SK-N-SH treated with all-trans-retinoic acid at 6 μM for 48 hours (cell line): ENCODE data around the gene DYNC1LI2.
A peak's percentile ranks its signal among the peaks of the same experiment; 100 is the strongest.
"Not testable (repeated sequence)": the region's sequence is repeated elsewhere in the genome, so short reads cannot be mapped to it uniquely, and the experiment has no call there.

Source experiments
- ATAC-seq: fragments of 200-7000 bp; cut with Tn5 transposase; 3 replicates; pipeline ENCODE4 v1.9.1; 2020; ENCODE audit warnings: mild to moderate bottlenecking, moderate library complexity
- BACH2 ChIP-seq: fragments of 250-450 bp; sonication (Bioruptor Pico); IDR thresholded peaks from 2 replicates; pipeline ENCODE4 v1.9.0; 2021; ENCODE audit warnings: mild to moderate bottlenecking, borderline replicate concordance
- CREB5 ChIP-seq: fragments of 250-450 bp; sonication (Bioruptor Pico); IDR thresholded peaks from 2 replicates; pipeline ENCODE4 v1.5.1; 2020; ENCODE audit warnings: low read depth, mild to moderate bottlenecking, moderate library complexity
- CSRNP3 ChIP-seq: fragments of 250-450 bp; sonication (Bioruptor Pico); IDR thresholded peaks from 2 replicates; pipeline ENCODE4 v1.5.1; 2021; ENCODE audit warnings: mild to moderate bottlenecking, moderate library complexity
- ESRRG ChIP-seq: fragments of 250-450 bp; sonication (Bioruptor Pico); IDR thresholded peaks from 2 replicates; pipeline ENCODE4 v1.6.1; 2021; ENCODE audit warnings: mild to moderate bottlenecking
- GLIS3 ChIP-seq: fragments of 250-450 bp; sonication (Bioruptor Pico); IDR thresholded peaks from 2 replicates; pipeline ENCODE4 v1.5.0; 2020; ENCODE audit warnings: mild to moderate bottlenecking, moderate library complexity
- ISL1 ChIP-seq: fragments of 250-450 bp; sonication (Bioruptor Pico); IDR thresholded peaks from 2 replicates; pipeline ENCODE4 v2.1.2; 2022; ENCODE audit warnings: mild to moderate bottlenecking, moderate library complexity
- OSR1 ChIP-seq: fragments of 250-450 bp; sonication (Bioruptor Pico); IDR thresholded peaks from 2 replicates; pipeline ENCODE4 v1.8.0; 2022; ENCODE audit warnings: moderate library complexity, mild to moderate bottlenecking, inconsistent platforms
- PATZ1 ChIP-seq: fragments of 250-450 bp; sonication (Bioruptor Pico); IDR thresholded peaks from 2 replicates; pipeline ENCODE4 v1.8.0; 2020; ENCODE audit warnings: mild to moderate bottlenecking, moderate library complexity, borderline replicate concordance
- RARB ChIP-seq: fragments of 250-450 bp; sonication (Bioruptor Pico); IDR thresholded peaks from 2 replicates; pipeline ENCODE4 v1.8.0; 2021; ENCODE audit warnings: mild to moderate bottlenecking, moderate library complexity
- SNAI2 ChIP-seq: fragments of 250-450 bp; sonication (Bioruptor Pico); IDR thresholded peaks from 2 replicates; pipeline ENCODE4 v1.5.0; 2020; ENCODE audit warnings: mild to moderate bottlenecking, moderate library complexity
- TCF4 ChIP-seq: fragments of 250-450 bp; sonication (Bioruptor Pico); IDR thresholded peaks from 2 replicates; pipeline ENCODE4 v1.8.0; 2021; ENCODE audit warnings: mild to moderate bottlenecking, moderate library complexity, borderline replicate concordance
- TOX ChIP-seq: fragments of 250-450 bp; sonication (Bioruptor Pico); IDR thresholded peaks from 2 replicates; pipeline ENCODE4 v1.8.0; 2021; ENCODE audit warnings: mild to moderate bottlenecking, moderate library complexity, borderline replicate concordance
- TSHZ2 ChIP-seq: fragments of 250-450 bp; sonication (Bioruptor Pico); IDR thresholded peaks from 2 replicates; pipeline ENCODE4 v1.5.0; 2020; ENCODE audit warnings: mild to moderate bottlenecking, moderate library complexity
- ZC3H10 ChIP-seq: fragments of 250-450 bp; sonication (Bioruptor Pico); IDR thresholded peaks from 2 replicates; pipeline ENCODE4 v1.5.1; 2021; ENCODE audit warnings: mild to moderate bottlenecking, moderate library complexity
- ZFP3 ChIP-seq: fragments of 250-450 bp; sonication (Bioruptor Pico); IDR thresholded peaks from 2 replicates; pipeline ENCODE4 v1.5.0; 2020; ENCODE audit warnings: mild to moderate bottlenecking, moderate library complexity
- ZFP30 ChIP-seq: fragments of 450-650 bp; formaldehyde crosslinking; IDR thresholded peaks from 2 replicates; pipeline ENCODE4 v1.5.0; 2022; ENCODE audit warnings: mild to moderate bottlenecking, moderate library complexity
- ZNF70 ChIP-seq: fragments of 450-650 bp; formaldehyde crosslinking; IDR thresholded peaks from 2 replicates; pipeline ENCODE4 v1.5.0; 2020; ENCODE audit warnings: mild to moderate bottlenecking, moderate library complexity
- ZNF8 ChIP-seq: fragments of 450-650 bp; formaldehyde crosslinking; IDR thresholded peaks from 2 replicates; pipeline ENCODE4 v1.5.0; 2020; ENCODE audit warnings: mild to moderate bottlenecking, moderate library complexity

DYNC1LI2 gene

GRCh38 chr16:66751303-66751991, at the start of gene DYNC1LI2:
Gene DYNC1LI2 (minus strand): TSS chr16:66751609. CDS start chr16:66751591, 18 bp downstream.
- TF ChIP-seq TSHZ2 (CRISPR knock-in tag) (peak; percentile 24; the same call in 1 of the 2 replicates), ZFP30 (CRISPR knock-in tag) (no peak)
- ATAC-seq = peak; percentile 88

- no peak; the same call in 2 of the 3 replicates for ATAC-seq
- TF ChIP-seq PATZ1 (CRISPR knock-in tag) (no peak), GLIS3 (CRISPR knock-in tag) (no peak), TOX (no peak), ZNF70 (CRISPR knock-in tag) (no peak), SNAI2 (CRISPR knock-in tag) (no peak), BACH2 (no peak), RARB (no peak), TCF4 (CRISPR knock-in tag) (no peak), CREB5 (CRISPR knock-in tag) (no peak), TSHZ2 (CRISPR knock-in tag) (no peak), ESRRG (CRISPR knock-in tag) (no peak), ZNF8 (CRISPR knock-in tag) (no peak), ZC3H10 (CRISPR knock-in tag) (no peak)
Observed at GRCh38 chr16:66800856-66801255, 49.4 kb upstream of the DYNC1LI2 start.

GRCh38 chr16:66798161-66798560, 46.8 kb upstream of the DYNC1LI2 start:
- TF ChIP-seq TCF4 (CRISPR knock-in tag) = no peak
- no peak for TF ChIP-seq OSR1 (CRISPR knock-in tag)
- no peak for TF ChIP-seq ISL1 (CRISPR knock-in tag)
- no peak for TF ChIP-seq ZFP3 (CRISPR knock-in tag)
- no peak for TF ChIP-seq ESRRG (CRISPR knock-in tag)
- no peak for TF ChIP-seq ZFP30 (CRISPR knock-in tag)
- no peak for TF ChIP-seq TSHZ2 (CRISPR knock-in tag)
- no peak for TF ChIP-seq BACH2
- TF ChIP-seq TOX = no peak
- TF ChIP-seq CSRNP3 (CRISPR knock-in tag) = no peak
- no peak for TF ChIP-seq SNAI2 (CRISPR knock-in tag)
- no peak for TF ChIP-seq GLIS3 (CRISPR knock-in tag)
- TF ChIP-seq, all 23 proteins: peak for 0
- no peak; the same call in 2 of the 3 replicates for ATAC-seq

- not testable (repeated sequence) for ATAC-seq
Observed at GRCh38 chr16:66793984-66794383, 42.6 kb upstream of the DYNC1LI2 start.
